Astrocyte of the cerebellum (primary cell): ENCODE results near the gene TBC1D5.

ENCODE experiments used
- DNase-seq: peaks from one replicate; pipeline ENCODE4 v3.0.0-alpha.2; 2011; ENCODE audit warnings: low read depth
- H3K4me3 ChIP-seq: 2 replicates; pipeline ENCODE4 v1.5.1; 2011; ENCODE audit warnings: mild to moderate bottlenecking, low read depth, low read length, moderate library complexity
- in situ Hi-C: cut with HindIII; loops from 2 replicates; pipeline ENCODE4 v1.10.0; 2017; ENCODE audit warnings: low sequenced_read_pairs
- TF ChIP-seq, protein P1 (sequence below): IDR thresholded peaks from 2 replicates; pipeline ENCODE4 v1.5.1; 2012; ENCODE audit warnings: low read length, low read depth, moderate library complexity, mild to moderate bottlenecking; ENCODE audit errors: missing control alignments

The TBC1D5 gene

DNA sequence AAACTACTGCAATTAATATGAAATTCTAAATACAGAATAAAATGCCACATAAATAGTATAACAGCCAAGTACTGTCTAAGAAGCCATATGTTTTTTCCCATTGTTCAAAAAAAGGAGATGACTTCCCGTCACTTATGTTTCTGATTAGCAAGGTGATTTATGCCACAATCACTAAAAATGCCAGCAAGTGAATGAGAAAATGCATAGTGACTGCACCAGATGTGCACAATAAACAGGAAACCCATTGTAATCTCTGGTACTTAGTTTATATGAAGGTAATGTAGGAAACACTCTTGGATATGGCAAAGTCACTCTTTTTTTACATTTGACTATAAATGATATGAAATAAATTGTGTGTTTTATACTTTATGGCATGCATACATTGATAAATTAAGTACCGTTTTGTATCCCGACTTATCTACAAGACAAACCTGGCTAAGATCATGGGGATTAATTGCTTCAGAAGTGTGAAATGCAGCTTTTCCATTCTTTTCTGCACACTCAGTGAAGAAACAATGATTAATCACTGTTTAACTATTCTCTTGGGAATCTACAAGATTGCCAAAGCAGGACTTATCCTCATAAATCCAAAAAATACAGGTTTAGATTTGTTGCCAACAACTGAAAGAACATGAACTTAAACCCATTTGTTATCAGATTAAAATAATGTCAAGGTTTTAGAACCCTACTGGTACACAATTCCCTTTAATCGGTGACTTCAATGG lies 164.5 kb downstream of the TBC1D5 start:
- TF ChIP-seq, protein P1, sequence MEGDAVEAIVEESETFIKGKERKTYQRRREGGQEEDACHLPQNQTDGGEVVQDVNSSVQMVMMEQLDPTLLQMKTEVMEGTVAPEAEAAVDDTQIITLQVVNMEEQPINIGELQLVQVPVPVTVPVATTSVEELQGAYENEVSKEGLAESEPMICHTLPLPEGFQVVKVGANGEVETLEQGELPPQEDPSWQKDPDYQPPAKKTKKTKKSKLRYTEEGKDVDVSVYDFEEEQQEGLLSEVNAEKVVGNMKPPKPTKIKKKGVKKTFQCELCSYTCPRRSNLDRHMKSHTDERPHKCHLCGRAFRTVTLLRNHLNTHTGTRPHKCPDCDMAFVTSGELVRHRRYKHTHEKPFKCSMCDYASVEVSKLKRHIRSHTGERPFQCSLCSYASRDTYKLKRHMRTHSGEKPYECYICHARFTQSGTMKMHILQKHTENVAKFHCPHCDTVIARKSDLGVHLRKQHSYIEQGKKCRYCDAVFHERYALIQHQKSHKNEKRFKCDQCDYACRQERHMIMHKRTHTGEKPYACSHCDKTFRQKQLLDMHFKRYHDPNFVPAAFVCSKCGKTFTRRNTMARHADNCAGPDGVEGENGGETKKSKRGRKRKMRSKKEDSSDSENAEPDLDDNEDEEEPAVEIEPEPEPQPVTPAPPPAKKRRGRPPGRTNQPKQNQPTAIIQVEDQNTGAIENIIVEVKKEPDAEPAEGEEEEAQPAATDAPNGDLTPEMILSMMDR, result no peak
- H3K4me3 ChIP-seq, result no peak overlapping the region
- no peak for DNase-seq
- in situ Hi-C loops, result no loop called here

DNA sequence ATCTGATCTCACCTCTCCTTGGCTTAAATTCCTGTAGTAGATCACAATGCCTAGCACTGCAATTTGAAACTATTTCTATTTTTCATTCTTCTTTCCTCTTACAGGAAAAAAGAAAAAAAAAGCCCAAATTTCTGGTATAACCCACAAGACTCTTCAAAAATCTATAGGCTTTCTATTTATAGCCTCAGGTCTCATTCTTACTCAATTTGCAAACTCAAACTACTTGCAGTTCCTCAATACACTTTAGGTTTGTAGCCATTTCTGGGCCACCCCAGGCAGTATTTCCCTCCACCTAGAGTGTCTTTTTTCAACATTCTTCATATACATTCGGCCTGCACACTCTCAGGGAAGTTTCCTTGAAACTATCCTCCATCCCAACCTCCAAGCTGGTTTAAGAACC lies 169.0 kb downstream of the TBC1D5 start:
- in situ Hi-C loops, result no loop called here
- no peak overlapping the region for H3K4me3 ChIP-seq
- TF ChIP-seq, protein P1, result no peak
- no peak for DNase-seq

DNA sequence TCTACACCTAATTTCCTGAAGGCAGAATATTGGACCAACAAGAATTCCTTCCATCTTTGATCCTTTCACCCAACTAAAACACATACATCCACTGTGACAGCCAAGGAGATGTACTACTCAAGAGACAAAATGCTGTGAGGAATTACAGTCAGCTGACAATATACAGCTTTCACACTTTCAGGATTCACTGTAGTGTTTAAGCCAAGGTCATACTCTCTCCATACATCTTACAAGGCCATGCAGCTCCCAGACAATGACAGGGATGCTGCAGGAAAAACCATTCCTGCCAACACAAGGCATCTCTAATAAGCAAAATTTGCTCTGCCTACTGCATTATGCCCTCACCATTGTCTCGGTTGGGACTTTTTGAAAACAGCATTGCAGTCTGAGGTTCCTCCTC lies 170.7 kb downstream of the TBC1D5 start:
- DNase-seq, result no peak
- H3K4me3 ChIP-seq, result no peak overlapping the region
- TF ChIP-seq, protein P1, result no peak
- in situ Hi-C loops, result no loop called here

DNA sequence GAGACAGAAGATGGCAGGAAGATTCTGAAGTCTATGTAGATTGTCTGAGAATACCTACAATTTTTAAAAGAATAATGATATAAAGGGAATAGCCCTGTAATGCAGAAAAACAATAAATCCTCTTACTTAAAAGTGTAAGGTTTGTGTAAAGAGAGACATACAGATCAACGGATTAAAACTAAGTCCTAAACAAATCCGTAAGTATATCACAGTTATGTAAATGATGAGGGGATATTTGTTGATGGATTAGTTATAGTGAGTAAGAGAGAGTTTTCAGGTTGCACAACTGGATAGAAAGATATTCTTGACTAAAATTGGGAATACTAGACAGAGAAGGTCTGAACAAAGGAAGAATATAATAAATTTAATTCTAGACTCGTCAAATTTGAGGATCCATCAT lies 179.6 kb downstream of the TBC1D5 start:
- in situ Hi-C loops, result no loop called here
- H3K4me3 ChIP-seq, result no peak overlapping the region
- TF ChIP-seq, protein P1, result no peak
- DNase-seq, result no peak

DNA sequence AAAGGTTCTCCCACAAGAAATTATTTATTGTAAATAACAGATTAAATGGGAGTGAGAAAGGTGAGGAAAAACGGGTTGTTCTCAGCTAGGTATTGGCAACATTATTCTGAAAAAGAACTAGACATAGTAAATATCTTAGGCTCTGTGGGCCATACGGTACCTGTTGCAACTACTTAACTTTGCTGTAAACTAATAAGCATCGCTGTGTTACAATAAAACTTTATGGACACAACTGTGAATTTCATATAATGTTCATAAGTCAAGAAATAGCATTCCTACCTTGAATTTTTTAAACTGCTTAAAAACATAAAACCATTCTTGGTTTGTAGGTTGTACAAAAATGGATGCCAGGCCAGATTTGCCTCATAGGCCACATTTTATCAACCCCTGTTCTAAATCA lies 183.9 kb downstream of the TBC1D5 start:
- no peak for DNase-seq
- TF ChIP-seq, protein P1, result no peak
- H3K4me3 ChIP-seq, result no peak overlapping the region
- in situ Hi-C loops, result no loop called here

DNA sequence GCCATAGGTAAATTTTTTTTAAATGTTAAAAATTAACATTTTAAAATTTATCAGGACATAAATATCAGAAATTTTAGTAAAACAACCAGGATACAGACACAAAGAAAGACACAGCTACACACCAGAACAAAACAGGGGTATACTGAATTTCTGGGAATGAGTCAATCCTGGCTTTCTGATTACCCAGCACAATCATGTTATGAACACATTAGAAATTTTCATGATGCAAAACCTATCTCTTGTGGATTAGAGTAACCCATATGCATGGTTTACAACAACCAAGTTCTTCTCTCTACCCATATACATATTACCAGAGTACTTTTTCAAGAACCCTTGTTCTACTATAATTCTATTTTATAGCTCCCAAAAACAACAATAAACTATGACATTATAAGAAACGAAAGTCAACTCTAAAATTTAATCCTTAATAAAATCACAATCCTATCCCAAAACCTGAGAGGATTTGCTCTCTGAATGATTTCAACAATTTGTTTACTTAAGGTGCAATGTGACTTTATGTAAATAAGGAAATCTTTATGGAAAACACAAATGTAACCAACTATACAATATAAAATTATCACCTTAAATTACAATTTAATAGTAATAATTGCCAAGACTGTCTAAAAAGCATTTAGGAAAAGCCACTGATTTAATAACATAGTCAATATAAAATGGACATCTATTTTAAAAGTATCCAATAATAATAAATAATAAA lies 184.5 kb downstream of the TBC1D5 start:
- TF ChIP-seq, protein P1, result no peak

More for the DNA sequence above, 184.5 kb downstream of the TBC1D5 start:
- in situ Hi-C loops, result no loop called here
- no peak overlapping the region for H3K4me3 ChIP-seq
- DNase-seq, result no peak
